COR-L47 (cell line): ENCODE data around the gene KRTAP10-1.
A peak's percentile ranks its signal among the peaks of the same experiment; 100 is the strongest.
"Not testable (repeated sequence)": the region's sequence is repeated elsewhere in the genome, so short reads cannot be mapped to it uniquely, and the experiment has no call there.

Source experiments
- DNase-seq: peaks from one replicate; lab custom pipeline; 2025; lab: John Stamatoyannopoulos, UW

The KRTAP10-1 gene

GRCh38 chr21:44569861-44570517, 30.0 kb upstream of the KRTAP10-1 start:
- DNase-seq: no peak

GRCh38 chr21:44568667-44569556, 28.9 kb upstream of the KRTAP10-1 start:
- DNase-seq: peak; percentile 80

DNA sequence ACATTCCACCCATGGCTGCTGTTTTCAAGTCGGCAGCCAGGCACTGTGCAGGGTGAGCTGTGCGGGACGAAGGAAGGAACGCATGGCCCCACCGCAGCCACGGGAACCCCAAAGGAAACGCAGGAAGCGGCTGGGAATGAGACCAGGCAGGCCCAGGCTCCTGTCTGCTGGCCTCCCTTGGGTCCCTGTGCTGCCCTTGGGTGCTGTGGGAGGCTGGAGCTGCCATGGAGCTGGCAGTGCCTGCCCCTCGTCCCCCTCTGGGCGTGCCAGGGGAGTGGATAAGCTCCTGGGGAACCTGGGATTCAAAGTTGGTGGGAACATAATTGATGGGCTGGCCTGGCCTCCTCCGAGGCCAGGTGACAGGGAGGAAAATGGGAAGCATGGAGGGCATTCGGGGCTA, 28.3 kb upstream of the KRTAP10-1 start:
- peak; percentile 60 for DNase-seq

DNA sequence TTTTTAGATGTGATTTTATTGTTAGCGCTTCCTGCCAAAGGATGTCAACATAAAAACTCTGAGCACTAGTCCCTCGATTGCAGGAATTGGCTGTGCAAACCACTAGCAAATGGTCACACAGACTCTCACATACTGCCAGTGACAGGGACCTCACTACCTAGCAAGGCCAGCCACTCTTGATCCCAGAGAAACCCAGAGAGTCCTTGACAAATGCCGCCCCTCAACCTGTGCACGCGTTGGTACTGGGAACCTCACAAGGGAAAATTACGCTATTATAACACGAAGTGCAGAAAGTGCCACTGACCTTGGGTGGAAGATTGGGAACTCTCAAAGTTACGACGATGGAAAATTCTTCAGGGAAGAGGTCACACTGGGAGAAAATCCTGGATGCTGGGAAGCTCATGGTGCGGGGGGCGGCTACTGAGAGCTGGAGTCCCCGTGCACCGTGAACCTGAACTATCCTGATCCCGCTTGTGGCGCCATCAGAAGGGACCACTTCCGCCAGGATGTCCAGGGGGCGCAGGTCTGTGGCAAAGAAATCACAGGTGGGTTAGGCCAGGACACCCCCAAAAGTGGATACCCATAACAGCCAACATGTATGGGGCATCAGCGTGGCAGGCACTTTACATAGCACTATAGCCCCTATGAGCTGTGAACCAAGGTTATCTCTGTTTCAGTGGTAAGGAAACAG, 27.6 kb upstream of the KRTAP10-1 start:
- no peak for DNase-seq

DNA sequence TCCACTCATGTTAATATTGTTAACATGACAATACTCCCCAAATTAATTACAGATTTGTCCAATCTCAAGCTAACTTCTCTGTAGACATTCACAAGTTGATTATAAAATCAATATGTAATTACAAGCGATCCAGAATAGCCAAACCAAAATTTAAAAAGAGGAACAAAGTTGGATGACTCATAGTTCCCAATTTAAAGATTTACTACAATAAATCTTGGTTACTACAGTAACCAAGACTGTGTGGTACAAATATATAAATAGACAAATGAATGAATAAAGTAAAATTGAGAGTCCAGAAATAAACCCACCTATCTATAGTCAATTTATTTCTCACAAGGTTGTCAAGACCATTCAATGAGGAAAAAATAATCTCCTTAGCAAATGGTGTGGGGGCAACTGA, 26.4 kb upstream of the KRTAP10-1 start:
- no peak for DNase-seq

GRCh38 chr21:44564886-44565598, 25.0 kb upstream of the KRTAP10-1 start:
- DNase-seq: no peak

- DNase-seq: no peak
These were observed 24.1 kb upstream of the KRTAP10-1 start for GRCh38 chr21:44564099-44564498.

DNA sequence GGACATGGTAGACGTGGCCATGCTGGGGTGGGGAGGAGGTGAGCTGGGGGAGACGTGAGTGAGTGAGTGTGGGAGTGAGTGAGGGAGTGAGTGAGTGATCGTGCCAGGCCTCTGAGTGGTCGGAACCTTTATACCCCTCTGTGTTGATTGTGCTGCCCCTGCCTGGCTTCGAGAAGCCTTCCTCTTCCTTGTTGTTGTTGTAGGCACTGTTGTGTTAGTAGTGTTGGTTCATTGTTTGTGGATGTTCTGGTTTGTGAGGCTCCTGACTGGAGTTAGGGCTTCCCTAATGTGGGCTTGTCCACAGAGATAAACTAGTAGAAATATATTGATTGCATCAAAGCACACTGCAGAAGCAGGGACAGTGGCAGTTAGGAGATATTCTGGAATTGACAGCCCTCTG, 18.7 kb upstream of the KRTAP10-1 start, which contains the start of gene KRTAP10-3:
KRTAP10-3 (minus strand) TSS at position 101 of the 400 bp plus-strand sequence; CDS start at position 21, 80 bp downstream.
- no peak for DNase-seq

DNA sequence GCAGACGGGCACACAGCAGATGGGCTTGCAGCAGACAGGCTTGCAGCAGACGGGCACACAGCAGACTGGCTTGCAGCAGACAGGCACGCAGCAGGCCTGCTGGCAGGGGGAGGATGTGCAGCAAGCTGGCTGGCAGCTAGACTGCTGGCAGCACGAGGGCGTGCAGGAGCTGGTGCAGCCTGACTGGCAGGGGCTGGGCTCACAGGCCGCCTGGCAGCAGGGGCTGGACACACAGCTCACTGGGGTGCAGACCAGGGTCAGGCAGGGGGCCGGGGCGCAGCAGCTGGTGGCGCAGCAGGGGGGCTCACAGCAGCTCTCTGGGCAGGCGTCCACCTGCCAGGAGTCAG, 18.3 kb upstream of the KRTAP10-1 start:
- not testable (repeated sequence) for DNase-seq

DNA sequence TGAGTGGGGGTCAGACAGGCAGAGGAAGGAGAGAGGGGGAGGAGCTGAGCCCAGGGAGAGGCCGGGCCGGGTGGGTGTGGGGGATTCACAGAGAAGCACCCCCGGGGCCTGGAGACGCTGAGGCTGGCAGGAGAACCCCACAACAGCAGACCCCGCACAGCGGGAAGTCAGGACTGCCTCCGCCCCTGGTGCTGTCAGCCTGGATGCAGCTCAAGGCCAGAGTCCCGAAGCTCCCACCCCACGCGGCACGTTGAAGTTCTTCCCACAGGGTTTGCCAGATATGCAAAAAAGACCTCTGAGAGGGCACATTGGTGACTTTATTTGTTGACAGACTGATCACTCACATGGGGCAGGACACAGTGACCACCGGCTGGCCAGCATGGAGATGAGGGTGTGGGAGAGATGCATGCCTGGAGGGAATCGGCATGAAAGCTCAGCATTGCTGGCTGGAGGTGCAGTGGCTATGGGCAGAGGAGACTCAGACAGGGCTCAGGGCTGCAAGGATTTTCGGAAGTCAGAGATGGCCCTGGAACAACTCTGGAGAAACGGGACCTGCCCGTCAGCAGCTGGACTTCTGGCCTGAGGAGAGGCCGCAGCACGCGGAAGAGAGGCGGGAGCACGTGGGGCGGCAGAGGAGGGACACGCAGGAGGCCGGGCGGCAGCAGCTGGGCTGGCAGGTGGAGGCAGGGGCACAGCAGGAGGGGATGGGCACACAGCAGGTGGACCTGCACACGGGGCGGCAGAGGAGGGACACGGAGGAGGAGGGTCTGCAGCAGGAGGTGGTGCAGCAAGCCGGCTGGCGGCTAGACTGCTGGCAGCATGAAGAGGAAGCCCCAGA, 17.7 kb upstream of the KRTAP10-1 start:
- no peak for DNase-seq

DNA sequence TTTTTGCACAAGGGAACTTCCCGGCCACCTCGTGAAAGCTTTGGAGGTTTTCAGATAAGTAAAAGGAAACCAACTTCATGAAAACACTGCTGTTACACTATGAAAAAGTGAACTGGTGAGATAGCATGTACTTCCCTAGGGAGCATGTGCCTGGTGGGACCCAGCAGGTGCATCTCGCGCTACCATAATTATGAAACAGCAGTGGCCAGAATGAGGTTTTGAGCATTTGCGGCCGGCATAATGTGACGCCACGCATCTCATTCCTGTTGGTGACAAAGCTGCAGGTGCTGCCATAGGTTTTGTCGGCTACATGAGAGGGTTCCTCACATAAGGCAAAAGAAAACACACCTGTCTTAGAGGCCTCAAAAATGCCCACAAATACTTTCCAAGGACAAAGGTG, 16.9 kb upstream of the KRTAP10-1 start:
- DNase-seq: peak; percentile 57

DNA sequence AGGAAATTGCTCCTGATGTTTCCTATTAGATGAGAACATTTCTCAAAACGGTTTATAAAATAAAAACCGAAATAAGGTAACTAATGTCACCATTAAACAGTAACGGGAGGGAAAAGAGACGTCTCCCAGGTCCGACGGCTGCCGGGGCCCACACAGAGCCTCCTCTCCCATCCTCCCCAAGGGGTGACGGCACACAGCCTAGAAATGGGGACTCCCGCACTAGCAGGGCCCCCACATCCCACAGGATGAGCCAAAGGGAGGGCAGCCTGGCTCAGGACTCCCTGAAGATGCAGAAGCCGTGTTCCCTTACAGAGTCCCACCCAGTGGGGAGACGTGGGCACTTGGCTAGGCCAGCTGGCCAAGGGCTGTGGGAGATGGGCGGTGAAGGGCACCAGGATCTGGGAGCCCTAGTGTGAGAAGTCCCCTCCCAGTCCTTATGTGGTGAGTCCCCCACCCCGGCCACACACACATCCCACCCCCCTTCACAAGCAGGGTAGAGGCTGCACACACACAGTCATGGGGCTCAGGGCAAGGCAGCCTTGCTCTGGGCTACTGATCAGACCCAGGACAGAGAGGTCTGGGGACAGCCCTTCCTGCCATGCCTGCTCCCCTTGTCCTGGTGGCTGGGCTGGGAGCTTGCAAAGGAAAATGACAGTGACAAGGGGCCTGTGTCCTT, 15.3 kb upstream of the KRTAP10-1 start:
- DNase-seq: no peak

DNA sequence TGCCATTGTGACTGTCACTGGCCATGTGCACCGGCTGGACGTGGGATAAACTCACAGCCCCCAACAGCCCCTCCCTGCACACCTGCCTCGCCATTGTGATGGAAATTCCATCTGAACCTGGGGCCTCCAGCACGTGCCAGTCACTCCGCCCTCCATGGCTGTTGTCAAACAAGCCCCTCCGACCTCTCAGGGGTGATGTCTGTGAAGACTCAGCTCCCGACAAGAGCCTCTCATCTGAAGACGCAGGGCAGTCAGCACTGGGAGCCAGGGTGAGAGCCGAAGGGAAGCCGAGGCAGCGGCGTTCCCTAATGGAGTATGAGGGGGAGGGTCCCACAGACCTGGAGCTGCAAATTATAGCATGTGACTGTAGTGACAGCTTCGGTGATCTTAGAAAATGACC, 12.7 kb upstream of the KRTAP10-1 start:
- no peak for DNase-seq

GRCh38 chr21:44552136-44552535, 12.1 kb upstream of the KRTAP10-1 start:
- no peak for DNase-seq

DNA sequence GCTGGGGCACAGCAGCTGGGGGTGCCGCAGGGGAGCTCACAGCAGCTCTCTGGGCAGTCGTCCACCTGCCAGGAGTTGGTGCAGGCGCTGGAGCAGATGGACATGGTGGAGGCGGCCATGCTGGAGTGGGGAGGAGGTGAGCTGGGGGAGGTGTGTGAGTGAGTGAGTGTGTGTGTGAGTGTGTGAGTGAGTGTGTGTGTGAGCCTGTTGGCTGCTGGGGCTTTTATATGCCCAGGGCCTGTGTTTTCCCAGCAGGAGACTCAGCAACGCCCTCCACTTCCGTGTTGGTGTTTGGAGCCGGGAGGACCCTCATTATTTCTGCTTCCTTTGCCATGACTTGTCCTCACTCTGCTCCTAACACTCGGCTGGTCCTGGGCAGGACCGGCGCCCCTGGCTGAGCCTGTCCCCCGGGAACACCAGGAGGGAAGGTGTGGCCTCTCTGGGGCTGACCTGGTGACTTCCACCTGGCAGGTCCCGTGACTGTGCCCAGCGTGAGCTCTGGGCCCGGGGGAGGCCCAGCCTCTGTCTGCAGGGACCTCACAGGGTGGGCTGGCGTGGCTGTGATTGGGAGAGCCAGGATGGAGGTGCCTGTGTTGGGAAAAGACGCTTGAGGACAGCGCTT, 11.5 kb upstream of the KRTAP10-1 start, which contains the start of gene KRTAP10-2:
KRTAP10-2 (minus strand) TSS at position 166 of the 622 bp plus-strand sequence; CDS start at position 119, 47 bp downstream.
- peak; percentile 92 for DNase-seq

GRCh38 chr21:44550807-44551206, 10.8 kb upstream of the KRTAP10-1 start:
- DNase-seq: peak; percentile 40

DNA sequence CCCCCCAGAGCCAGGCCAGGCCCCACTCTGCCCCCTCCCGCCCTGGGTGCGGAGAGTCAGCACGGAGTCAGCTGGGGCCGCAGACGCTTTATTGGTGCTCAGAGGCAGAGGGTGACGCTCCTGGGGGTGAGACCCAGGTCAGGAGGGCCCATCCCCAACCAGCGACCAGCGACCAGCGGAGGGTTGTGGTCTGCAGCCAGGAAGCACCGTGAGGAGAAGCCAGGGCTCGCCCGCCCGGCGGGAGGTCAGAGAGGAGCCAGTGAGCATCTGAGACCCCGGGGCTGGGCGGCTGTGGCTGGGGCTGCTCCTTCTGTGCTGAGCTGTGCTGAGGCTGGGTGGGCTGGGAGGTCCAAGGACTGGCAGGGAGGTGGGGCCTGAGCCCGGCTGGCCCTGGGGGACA, 10.3 kb upstream of the KRTAP10-1 start:
- DNase-seq: not testable (repeated sequence)

- no peak for DNase-seq
These were observed 9.7 kb upstream of the KRTAP10-1 start for GRCh38 chr21:44549525-44550211.

DNA sequence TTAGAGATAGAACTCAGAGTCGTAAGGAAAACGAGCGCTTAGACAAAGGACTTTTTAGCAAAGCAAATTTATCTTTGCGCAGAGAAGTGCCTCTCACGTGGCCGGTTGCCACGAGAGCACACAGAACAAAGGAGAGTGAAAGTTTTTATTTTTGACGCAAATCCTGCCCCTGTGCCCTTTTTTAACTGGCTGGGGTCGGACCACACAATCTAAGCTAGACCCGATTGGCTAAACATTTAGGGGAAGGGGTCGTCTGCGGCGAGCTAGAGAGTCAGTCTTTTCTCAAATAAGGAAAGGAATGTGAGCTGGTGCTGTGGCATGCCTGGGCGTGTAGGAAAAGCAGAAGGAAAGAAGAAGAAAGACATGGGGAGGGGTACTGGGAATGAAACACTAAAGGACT, 8.9 kb upstream of the KRTAP10-1 start:
- DNase-seq: no peak
